Activated CD4-positive, alpha-beta T cell treated with anti-CD3 and anti-CD28 coated beads for 24 hours (primary cell): ENCODE data around the gene CALN1.
"Not testable (repeated sequence)": the region's sequence is repeated elsewhere in the genome, so short reads cannot be mapped to it uniquely, and the experiment has no call there.

Experiments
- DNase-seq, 2 donors: peaks; one replicate each; pipeline ENCODE4 v3.0.0-alpha.2; 2020; ENCODE audit warnings: low read depth in 2 of 2

Gene CALN1

GRCh38 chr7:71867626-71868025 is 544.5 kb downstream of the CALN1 start:
- no peak for DNase-seq

GRCh38 chr7:71865172-71865571 is 547.0 kb downstream of the CALN1 start:
- DNase-seq = no peak

- DNase-seq = no peak
Observed at GRCh38 chr7:71864130-71864529, 548.0 kb downstream of the CALN1 start.

- DNase-seq = no peak
Observed at GRCh38 chr7:71860572-71860971, 551.6 kb downstream of the CALN1 start.

- no peak for DNase-seq
Observed at GRCh38 chr7:71857338-71857737, 554.8 kb downstream of the CALN1 start.

GRCh38 chr7:71854546-71855397 is 557.4 kb downstream of the CALN1 start:
- no peak for DNase-seq

- no peak for DNase-seq
Observed at GRCh38 chr7:71851776-71852498, 560.2 kb downstream of the CALN1 start.

- no peak for DNase-seq
Observed at GRCh38 chr7:71846160-71846559, 566.0 kb downstream of the CALN1 start.

GRCh38 chr7:71843676-71844075 is 568.5 kb downstream of the CALN1 start:
- no peak for DNase-seq

- no peak for DNase-seq
Observed at GRCh38 chr7:71842786-71843185, 569.4 kb downstream of the CALN1 start.

- no peak for DNase-seq
Observed at GRCh38 chr7:71842381-71842780, 569.8 kb downstream of the CALN1 start.

GRCh38 chr7:71835056-71835455 is 577.1 kb downstream of the CALN1 start:
- DNase-seq = no peak

GRCh38 chr7:71829515-71829914 is 582.6 kb downstream of the CALN1 start:
- DNase-seq = no peak

GRCh38 chr7:71828361-71828760 is 583.8 kb downstream of the CALN1 start:
- no peak for DNase-seq

GRCh38 chr7:71826141-71826540 is 586.0 kb downstream of the CALN1 start:
- no peak for DNase-seq

- no peak for DNase-seq
Observed at GRCh38 chr7:71824006-71824760, 588.0 kb downstream of the CALN1 start.

GRCh38 chr7:71822406-71822805 is 589.7 kb downstream of the CALN1 start:
- not testable (repeated sequence) for DNase-seq

- no peak for DNase-seq
Observed at GRCh38 chr7:71817916-71818315, 594.2 kb downstream of the CALN1 start.

GRCh38 chr7:71808115-71808514 is 604.0 kb downstream of the CALN1 start:
- no peak for DNase-seq

- DNase-seq = no peak
Observed at GRCh38 chr7:71804256-71804655, 607.9 kb downstream of the CALN1 start.

GRCh38 chr7:71801976-71802375 is 610.2 kb downstream of the CALN1 start:
- DNase-seq = no peak

GRCh38 chr7:71800321-71800720 is 611.8 kb downstream of the CALN1 start:
- no peak for DNase-seq
